ENCODE measurements around the gene ARID1B. TPM values are rescaled to one million over a fixed set of nuclear protein-coding genes. Genes with fewer than 3 reads are reported as not detected.

Gene ARID1B
- 10 to 100 TPM; 53.5 to 73.2 (median 62.9) TPM for polyA plus RNA-seq (ENCODE audit: insufficient read length in 10 of 10)
- long read RNA-seq, donor 1, full-length matches to known transcripts: 62 of 62 reads
- long read RNA-seq, donor 1, partial matches to known transcripts: 0 of 62 reads
- long read RNA-seq, donor 1, other reads (novel, unspliced or antisense): 0 of 62 reads
- long read RNA-seq, donor 2, full-length matches to known transcripts: 34 of 41 reads
- long read RNA-seq, donor 2, partial matches to known transcripts: 7 of 41 reads
- long read RNA-seq, donor 2, other reads (novel, unspliced or antisense): 0 of 41 reads
- long read RNA-seq, donor 3, partial matches to known transcripts: 0 of 2 reads
- long read RNA-seq, donor 3, other reads (novel, unspliced or antisense): 0 of 2 reads
- long read RNA-seq, donor 4, full-length matches to known transcripts: 29 of 29 reads
- long read RNA-seq, donor 4, partial matches to known transcripts: 0 of 29 reads
- long read RNA-seq, donor 4, other reads (novel, unspliced or antisense): 0 of 29 reads
- long read RNA-seq, donor 5, full-length matches to known transcripts: 40 of 45 reads
- long read RNA-seq, donor 5, partial matches to known transcripts: 5 of 45 reads
- long read RNA-seq, donor 5, other reads (novel, unspliced or antisense): 0 of 45 reads
- long read RNA-seq, donor 6, full-length matches to known transcripts: 63 of 73 reads
- long read RNA-seq, donor 6, partial matches to known transcripts: 10 of 73 reads
- long read RNA-seq, donor 6, other reads (novel, unspliced or antisense): 0 of 73 reads
- long read RNA-seq, donor 7, full-length matches to known transcripts: 44 of 51 reads
- long read RNA-seq, donor 7, partial matches to known transcripts: 7 of 51 reads
- long read RNA-seq, donor 7, other reads (novel, unspliced or antisense): 0 of 51 reads
- long read RNA-seq, donor 8, full-length matches to known transcripts: 48 of 48 reads
- long read RNA-seq, donor 8, partial matches to known transcripts: 0 of 48 reads
- long read RNA-seq, donor 8, other reads (novel, unspliced or antisense): 0 of 48 reads
- long read RNA-seq, donor 9, full-length matches to known transcripts: 6 of 6 reads
- long read RNA-seq, donor 9, partial matches to known transcripts: 0 of 6 reads
- long read RNA-seq, donor 9, other reads (novel, unspliced or antisense): 0 of 6 reads

GRCh38 chr6:156776840-156777576 lies at the start of gene ARID1B:
TSS of gene ARID1B (plus strand) at chr6:156777378. CDS start at chr6:156777681, 303 bp downstream.
- DNase-seq: peak; percentile 84 to 95 (median 87)

- no peak for DNase-seq
Measured at GRCh38 chr6:156727715-156728385, 49.3 kb upstream of the ARID1B start.

GRCh38 chr6:156729248-156729647 lies 47.9 kb upstream of the ARID1B start:
- peak in 1 of 3 donors; percentile 21 for DNase-seq

GRCh38 chr6:156731396-156731795 lies 45.8 kb upstream of the ARID1B start:
- DNase-seq: peak in 1 of 3 donors; percentile 13

GRCh38 chr6:156735751-156736150 lies 41.4 kb upstream of the ARID1B start:
- no peak for DNase-seq

GRCh38 chr6:156740604-156741003 lies 36.6 kb upstream of the ARID1B start:
- DNase-seq: no peak

- DNase-seq: no peak
Measured at GRCh38 chr6:156741287-156742073, 35.7 kb upstream of the ARID1B start.

- DNase-seq: no peak
Measured at GRCh38 chr6:156747715-156748114, 29.5 kb upstream of the ARID1B start.

- DNase-seq: no peak
Measured at GRCh38 chr6:156748504-156748903, 28.7 kb upstream of the ARID1B start.

- DNase-seq: no peak
Measured at GRCh38 chr6:156752666-156753301, 24.4 kb upstream of the ARID1B start.

GRCh38 chr6:156756630-156757610 lies 20.3 kb upstream of the ARID1B start:
- DNase-seq: no peak

- DNase-seq: no peak
Measured at GRCh38 chr6:156757849-156758248, 19.3 kb upstream of the ARID1B start.

GRCh38 chr6:156760377-156760776 lies 16.8 kb upstream of the ARID1B start:
- DNase-seq: no peak

- no peak for DNase-seq
Measured at GRCh38 chr6:156762547-156762946, 14.6 kb upstream of the ARID1B start.

- DNase-seq: no peak
Measured at GRCh38 chr6:156765117-156765516, 12.1 kb upstream of the ARID1B start.

- no peak for DNase-seq
Measured at GRCh38 chr6:156767603-156768467, 9.3 kb upstream of the ARID1B start.

- no peak for DNase-seq
Measured at GRCh38 chr6:156771047-156771446, 6.1 kb upstream of the ARID1B start.

Data from muscle of back (tissue), 13 donors.